Prostate gland (tissue), 2 donors: ENCODE results near the gene AQP12B.

Source experiments
- CTCF ChIP-seq, 4 experiments: fragments of 200-600 bp in 2 of 4; fragments of 450-650 bp in 2 of 4; sonication (generic) in 2 of 4; IDR thresholded peaks; 1 replicate in 3 of 4; 2 replicates in 1 of 4; pipeline ENCODE4 v1.5.1; 2016 to 2019; ENCODE audit warnings: antibody characterized with exemption in 4 of 4, mild to moderate bottlenecking in 2 of 4, moderate library complexity in 2 of 4
- POLR2A ChIP-seq: fragments of 450-650 bp; IDR thresholded peaks from one replicate; pipeline ENCODE4 v1.6.1; 2016; ENCODE audit warnings: antibody characterized with exemption, mild to moderate bottlenecking

DNA sequence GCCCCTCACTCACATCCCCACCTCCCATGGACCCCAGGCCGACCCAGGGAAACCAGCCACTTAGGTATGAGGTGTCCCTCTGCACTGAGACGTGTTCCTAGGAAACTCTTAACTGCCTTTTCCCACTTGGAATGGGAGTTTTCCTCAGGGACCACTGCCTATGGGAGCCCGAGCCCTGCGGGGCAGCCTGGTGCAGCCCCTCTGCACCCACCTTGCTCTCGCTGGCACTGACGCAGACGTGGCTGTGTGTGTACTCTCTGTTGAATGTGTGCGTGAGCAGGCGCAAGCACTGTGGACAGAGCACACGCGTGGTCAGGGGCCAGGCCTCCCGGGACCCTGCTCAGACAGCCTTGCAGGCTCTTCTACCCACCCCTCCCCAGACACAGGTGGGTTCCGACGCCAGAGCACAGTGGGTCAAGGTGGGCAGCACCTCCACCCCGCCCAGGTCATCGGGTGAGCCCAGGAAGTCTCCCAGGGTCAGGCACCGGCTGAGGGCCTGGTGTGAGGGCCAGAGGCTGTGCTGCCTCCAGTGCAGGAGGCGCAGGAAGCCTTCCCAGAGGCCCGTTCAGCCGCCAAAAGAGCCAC lies 39.0 kb upstream of the AQP12B start:
- TF ChIP-seq CTCF (IDR thresholded peaks at IDR 0.05) (no peak), POLR2A (no peak)
